GM12874 (cell line): ENCODE results near the gene ZBTB7B.

Source experiments
- CTCF ChIP-seq: IDR thresholded peaks from 2 replicates; pipeline ENCODE4 v1.5.1; 2011; ENCODE audit warnings: low read depth, mild to moderate bottlenecking, control low read depth, low read length, moderate library complexity; ENCODE audit not compliant: insufficient read depth

The ZBTB7B gene

DNA sequence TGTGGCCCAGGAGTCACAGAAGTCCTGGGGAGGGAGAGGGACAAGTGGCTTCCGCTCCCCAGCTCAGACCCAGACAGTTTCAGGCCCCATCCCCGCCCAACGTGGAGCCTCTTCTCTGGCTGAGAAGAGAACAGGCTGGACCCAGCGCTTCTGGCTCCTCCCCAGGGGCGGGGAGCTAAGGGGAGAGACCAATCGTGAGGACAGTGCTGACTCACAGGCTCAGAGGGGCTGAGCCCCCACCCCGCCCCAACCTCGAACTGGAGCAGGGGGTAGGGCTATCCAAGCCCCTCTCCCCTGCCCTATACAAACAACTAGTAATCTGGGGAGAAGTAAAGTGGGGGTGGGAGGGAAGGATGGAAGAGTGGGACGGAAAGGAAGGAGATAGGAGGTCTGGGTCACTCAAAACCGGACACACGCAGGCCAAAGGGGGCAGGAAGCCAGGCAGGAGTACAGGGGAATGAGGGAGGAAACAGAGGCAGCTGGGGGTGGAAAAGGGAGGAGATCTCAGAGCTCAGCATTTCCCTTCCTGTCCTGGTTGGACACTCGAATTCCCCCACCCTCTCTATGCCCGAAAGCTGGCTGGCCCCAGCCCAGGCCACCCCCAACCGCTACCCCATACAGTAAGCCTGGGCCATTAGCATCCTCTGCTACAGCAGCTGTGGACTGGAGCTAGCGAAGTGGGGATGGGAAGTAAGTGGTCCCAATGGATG is 31.8 kb upstream of the ZBTB7B start, which contains the start of gene SHC1:
Gene SHC1 (minus strand): TSS at position 117 of the 710 bp plus-strand sequence. CDS start 221 bp downstream, outside the sequence.
- TF ChIP-seq CTCF, result no peak

GRCh38 chr1:154971341-154971998 is 31.1 kb upstream of the ZBTB7B start:
- no peak for TF ChIP-seq CTCF

DNA sequence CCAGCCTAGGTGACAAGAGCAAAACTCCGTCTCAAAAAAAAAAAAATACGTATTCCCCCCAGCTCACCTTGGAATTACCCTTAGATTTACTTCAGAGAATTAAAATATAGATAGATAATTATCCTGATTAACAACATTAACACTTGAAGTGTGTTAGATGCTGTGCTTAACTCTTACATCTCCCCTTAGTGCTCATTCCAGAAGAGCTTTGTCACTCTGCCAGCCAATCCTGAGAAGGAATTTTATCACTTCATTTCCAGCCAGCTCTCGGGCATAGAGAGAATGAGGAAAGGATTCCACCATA is 30.4 kb upstream of the ZBTB7B start:
- no peak for TF ChIP-seq CTCF

DNA sequence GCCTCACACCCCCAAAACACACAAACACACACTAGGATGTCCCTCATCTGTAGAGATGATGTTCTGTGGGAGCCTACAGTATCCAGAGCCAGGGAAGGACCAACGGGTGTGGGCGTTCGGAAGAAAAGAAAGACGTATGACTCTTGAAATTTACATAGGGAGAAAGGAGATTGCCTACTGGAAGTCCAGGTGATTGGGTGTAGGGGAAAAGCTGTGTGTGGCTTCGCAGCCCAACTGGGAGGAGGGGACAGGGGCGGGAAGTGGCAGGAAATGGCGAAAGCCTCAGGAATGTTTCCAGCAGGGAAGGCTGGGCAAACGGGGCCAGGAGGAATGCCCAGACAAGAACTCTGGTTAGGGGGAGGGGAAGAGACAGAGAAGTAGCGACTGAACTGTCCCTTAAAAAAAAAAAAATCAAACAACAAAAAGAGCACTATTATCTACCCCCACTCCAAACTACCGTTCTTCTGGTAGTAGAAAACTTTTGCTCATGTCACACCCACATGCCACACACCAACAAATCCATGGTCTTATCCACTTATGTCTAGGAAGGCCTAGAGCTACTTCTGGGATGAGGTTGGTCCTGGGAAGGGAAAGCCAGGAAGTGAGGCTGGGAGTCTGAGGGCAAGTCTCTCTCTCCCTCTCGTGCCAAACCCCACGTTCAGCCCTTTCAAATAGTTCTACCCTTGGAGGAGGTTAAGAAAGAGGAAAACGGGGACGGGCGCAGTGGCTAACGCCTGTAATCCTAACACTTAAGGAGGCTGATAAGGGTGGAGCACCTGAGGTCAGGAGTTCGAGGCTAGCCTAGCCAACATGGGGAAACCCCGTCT is 29.9 kb upstream of the ZBTB7B start:
- no peak for TF ChIP-seq CTCF

- no peak for TF ChIP-seq CTCF
Observed at GRCh38 chr1:154973344-154974101, 29.1 kb upstream of the ZBTB7B start.

- no peak for TF ChIP-seq CTCF
Observed at GRCh38 chr1:154974102-154974807, 28.3 kb upstream of the ZBTB7B start, which contains the start of gene CKS1B. CKS1B (plus strand) TSS chr1:154974681; CDS start chr1:154974746, 65 bp downstream.
